Calu3 (cell line): ENCODE measurements around the gene SLC25A13. TPM values are rescaled to one million over a fixed set of nuclear protein-coding genes. Genes with fewer than 3 reads are reported as not detected.

Source experiments
- BruUV-seq: library from RNA; stranded (reverse); fragments of 400-500 nt; replicated peaks from 2 replicates; lab custom pipeline; 2021; lab: Mats Ljungman, UMichigan
- CTCF ChIA-PET: fragments of 300-600 bp; sonication (Branson Sonifier 250); formaldehyde crosslinking; loops from one replicate; lab custom pipeline; 2022; ENCODE audit warnings: antibody characterized with exemption; lab: Charles Lee
- DNase-seq: peaks from one replicate; pipeline ENCODE4 v3.0.0; 2022
- H3K27ac Mint-ChIP-seq: one replicate; pipeline ENCODE4 v1.8.0; 2022; ENCODE audit warnings: mixed read lengths; ENCODE audit not compliant: unreplicated experiment
- H3K27me3 Mint-ChIP-seq: one replicate; pipeline ENCODE4 v1.8.0; 2022; ENCODE audit warnings: mixed read lengths; ENCODE audit not compliant: unreplicated experiment
- H3K36me3 Mint-ChIP-seq: one replicate; pipeline ENCODE4 v1.8.0; 2022; ENCODE audit warnings: mild to moderate bottlenecking, moderate library complexity, mixed read lengths; ENCODE audit not compliant: insufficient read depth, unreplicated experiment
- H3K4me1 Mint-ChIP-seq: one replicate; pipeline ENCODE4 v1.8.0; 2022; ENCODE audit warnings: mild to moderate bottlenecking, low read depth, mixed read lengths; ENCODE audit not compliant: unreplicated experiment
- H3K4me3 Mint-ChIP-seq: one replicate; pipeline ENCODE4 v1.8.0; 2022; ENCODE audit warnings: mild to moderate bottlenecking, low read depth, moderate library complexity, mixed read lengths; ENCODE audit not compliant: unreplicated experiment
- H3K9me3 Mint-ChIP-seq: one replicate; pipeline ENCODE4 v1.8.0; 2022; ENCODE audit warnings: low read depth, mixed read lengths; ENCODE audit not compliant: unreplicated experiment
- intact Hi-C: fragments of 100-400 bp; cut with micrococcal nuclease; formaldehyde crosslinking; loops from one replicate; pipeline ENCODE4 v1.10.0; 2022; ENCODE audit not compliant: unreplicated experiment
- total RNA-seq: library from RNA; stranded (reverse); gene quantifications from 2 replicates; pipeline ENCODE4 v1.2.3, GENCODE V29; 2022
- TF ChIP-seq, protein P1 (sequence below): fragments of 200-600 bp; IDR thresholded peaks from one replicate; pipeline ENCODE4 v1.8.0; 2022; ENCODE audit warnings: antibody characterized with exemption; ENCODE audit not compliant: unreplicated experiment

The SLC25A13 gene
- total RNA-seq, 1 experiment from 2014 or later = 18.1 TPM

DNA sequence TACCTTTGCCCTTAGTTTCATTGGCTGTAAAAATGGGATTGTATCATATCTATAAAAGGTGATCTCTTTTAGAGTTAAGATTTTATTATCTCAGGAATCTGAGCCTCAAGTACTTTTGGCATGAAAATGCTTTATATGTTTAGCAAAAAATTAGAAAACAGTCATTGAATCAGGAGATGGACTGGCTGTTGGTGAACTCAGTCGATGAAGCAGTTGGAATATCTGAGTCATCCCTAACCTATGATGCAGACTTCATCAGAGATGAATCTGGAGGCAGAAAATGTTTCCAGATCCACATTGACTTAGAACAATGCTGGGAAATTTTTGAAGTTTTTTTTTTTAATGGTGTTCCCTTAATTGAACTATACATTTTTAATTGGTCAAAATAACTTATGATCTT, 228.5 kb downstream of the SLC25A13 start:
- H3K27ac Mint-ChIP-seq = no peak overlapping the region
- no peak overlapping the region for H3K4me3 Mint-ChIP-seq
- CTCF ChIA-PET = no interaction called here
- TF ChIP-seq, protein P1, sequence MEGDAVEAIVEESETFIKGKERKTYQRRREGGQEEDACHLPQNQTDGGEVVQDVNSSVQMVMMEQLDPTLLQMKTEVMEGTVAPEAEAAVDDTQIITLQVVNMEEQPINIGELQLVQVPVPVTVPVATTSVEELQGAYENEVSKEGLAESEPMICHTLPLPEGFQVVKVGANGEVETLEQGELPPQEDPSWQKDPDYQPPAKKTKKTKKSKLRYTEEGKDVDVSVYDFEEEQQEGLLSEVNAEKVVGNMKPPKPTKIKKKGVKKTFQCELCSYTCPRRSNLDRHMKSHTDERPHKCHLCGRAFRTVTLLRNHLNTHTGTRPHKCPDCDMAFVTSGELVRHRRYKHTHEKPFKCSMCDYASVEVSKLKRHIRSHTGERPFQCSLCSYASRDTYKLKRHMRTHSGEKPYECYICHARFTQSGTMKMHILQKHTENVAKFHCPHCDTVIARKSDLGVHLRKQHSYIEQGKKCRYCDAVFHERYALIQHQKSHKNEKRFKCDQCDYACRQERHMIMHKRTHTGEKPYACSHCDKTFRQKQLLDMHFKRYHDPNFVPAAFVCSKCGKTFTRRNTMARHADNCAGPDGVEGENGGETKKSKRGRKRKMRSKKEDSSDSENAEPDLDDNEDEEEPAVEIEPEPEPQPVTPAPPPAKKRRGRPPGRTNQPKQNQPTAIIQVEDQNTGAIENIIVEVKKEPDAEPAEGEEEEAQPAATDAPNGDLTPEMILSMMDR = no peak
- H3K9me3 Mint-ChIP-seq = no peaks in the 10 kb centered on the region
- no peak for DNase-seq
- H3K27me3 Mint-ChIP-seq = no peaks in the 10 kb centered on the region
- no peaks in the 10 kb centered on the region for H3K4me1 Mint-ChIP-seq
- intact Hi-C loops = no loop called here
- BruUV-seq = no TSS peak
- H3K36me3 Mint-ChIP-seq = no peaks in the 10 kb centered on the region

DNA sequence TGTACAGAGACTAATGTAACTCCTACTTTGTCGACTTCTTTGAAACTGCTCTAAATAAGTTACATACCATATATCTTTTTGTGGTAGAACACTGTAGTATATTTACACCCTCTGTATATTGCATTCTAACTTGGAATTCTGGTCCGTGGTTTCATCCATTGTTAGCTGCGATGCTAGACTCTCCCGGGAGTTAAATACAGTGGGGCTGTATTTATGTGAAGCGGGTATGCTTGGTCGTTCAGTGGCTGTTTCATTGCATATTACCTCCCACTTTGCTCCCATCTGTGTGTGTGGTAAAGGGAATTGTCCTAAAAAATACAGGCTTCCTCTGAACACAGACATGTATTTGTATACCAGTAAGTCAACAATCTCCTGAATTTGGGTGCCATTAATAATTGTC, 231.1 kb downstream of the SLC25A13 start:
- Mint-ChIP-seq H3K27ac (no peak overlapping the region), H3K36me3 (no peaks in the 10 kb centered on the region), H3K9me3 (no peaks in the 10 kb centered on the region), H3K4me1 (peaks cover 7% of the 10 kb centered on the region), H3K27me3 (no peaks in the 10 kb centered on the region), H3K4me3 (no peak overlapping the region)
- intact Hi-C loops = no loop called here
- CTCF ChIA-PET = interaction anchor here (0.7 kb wide), 1 partner anchor 319 kb away, joined by 3 read pairs; the partner anchor contains the start of gene DYNC1I1
- TF ChIP-seq, protein P1 = no peak
- no TSS peak for BruUV-seq
- no peak for DNase-seq

DNA sequence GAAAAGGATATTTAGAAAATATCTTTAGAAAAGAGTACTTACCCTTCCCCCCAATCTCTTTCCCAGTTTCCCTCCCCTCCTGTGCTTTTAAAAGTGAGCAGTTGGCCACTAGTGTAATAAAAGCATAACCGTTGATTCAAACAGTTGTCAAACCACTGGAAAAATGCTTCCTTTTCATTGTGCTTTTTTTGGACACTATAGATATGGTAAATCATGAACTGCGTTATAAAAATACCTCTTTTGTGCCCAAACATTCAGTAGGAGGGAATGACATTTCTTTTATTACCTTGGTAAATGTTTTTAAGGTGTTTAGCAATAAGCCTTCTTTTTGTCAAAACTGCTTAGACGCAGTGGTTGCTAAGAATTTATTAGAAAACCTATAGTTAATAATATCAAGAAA, 232.4 kb downstream of the SLC25A13 start:
- no peak for DNase-seq
- H3K9me3 Mint-ChIP-seq = no peaks in the 10 kb centered on the region
- no peak overlapping the region for H3K4me3 Mint-ChIP-seq
- no peaks in the 10 kb centered on the region for H3K27me3 Mint-ChIP-seq
- H3K4me1 Mint-ChIP-seq = peaks cover 19% of the 10 kb centered on the region
- no peaks in the 10 kb centered on the region for H3K36me3 Mint-ChIP-seq
- no TSS peak for BruUV-seq
- TF ChIP-seq, protein P1 = no peak
- CTCF ChIA-PET = no interaction called here
- no peak overlapping the region for H3K27ac Mint-ChIP-seq
- intact Hi-C loops = loop anchor here (10.0 kb wide), 1 partner anchor 225 kb away; no protein-coding TSS in a partner anchor

DNA sequence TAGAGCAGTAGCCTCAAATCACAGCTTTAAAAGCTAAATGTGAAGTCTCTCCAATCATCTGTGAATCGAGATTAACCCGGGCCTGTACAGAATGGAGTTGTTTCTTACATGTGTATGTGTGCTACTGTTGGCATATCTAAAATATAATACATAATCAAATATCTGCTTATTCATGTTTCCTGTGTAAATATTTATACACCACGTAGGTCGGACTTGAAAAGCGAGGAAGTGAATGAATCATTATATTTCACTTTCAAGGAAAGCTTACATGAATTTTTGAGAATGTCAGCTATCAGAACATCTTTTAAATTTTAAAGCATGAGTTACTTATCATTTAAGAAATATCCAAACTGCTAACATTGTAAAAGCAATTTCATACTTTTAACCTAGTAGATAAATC, 233.3 kb downstream of the SLC25A13 start:
- CTCF ChIA-PET = interaction anchor here (0.5 to 0.6 kb wide), 2 partner anchors 916 to 1924 kb away, joined by 3 to 4 read pairs; no protein-coding TSS in a partner anchor
- intact Hi-C loops = loop anchor here (10.0 kb wide), 1 partner anchor 226 kb away; no protein-coding TSS in a partner anchor
- TF ChIP-seq, protein P1 = no peak
- Mint-ChIP-seq H3K36me3 (no peaks in the 10 kb centered on the region), H3K27me3 (no peaks in the 10 kb centered on the region), H3K9me3 (no peaks in the 10 kb centered on the region), H3K4me3 (no peak overlapping the region), H3K27ac (no peak overlapping the region), H3K4me1 (peaks cover 19% of the 10 kb centered on the region)
- no peak for DNase-seq
- BruUV-seq = no TSS peak
